SK-N-SH treated with all-trans-retinoic acid at 6 μM for 48 hours (cell line): ENCODE results near the gene ARID1B.
"Not testable (repeated sequence)": the region's sequence is repeated elsewhere in the genome, so short reads cannot be mapped to it uniquely, and the experiment has no call there.

ENCODE experiments used
- ATAC-seq: fragments of 200-7000 bp; cut with Tn5 transposase; 3 replicates; pipeline ENCODE4 v1.9.1; 2020; ENCODE audit warnings: mild to moderate bottlenecking, moderate library complexity
- ARNTL ChIP-seq: fragments of 450-650 bp; formaldehyde crosslinking; IDR thresholded peaks from 2 replicates; pipeline ENCODE4 v1.5.0; 2020; ENCODE audit warnings: low read depth, mild to moderate bottlenecking, moderate library complexity, borderline replicate concordance
- BACH2 ChIP-seq: fragments of 250-450 bp; sonication (Bioruptor Pico); IDR thresholded peaks from 2 replicates; pipeline ENCODE4 v1.9.0; 2021; ENCODE audit warnings: mild to moderate bottlenecking, borderline replicate concordance
- CREB5 ChIP-seq: fragments of 250-450 bp; sonication (Bioruptor Pico); IDR thresholded peaks from 2 replicates; pipeline ENCODE4 v1.5.1; 2020; ENCODE audit warnings: low read depth, mild to moderate bottlenecking, moderate library complexity
- CSDC2 ChIP-seq: fragments of 250-450 bp; sonication (Bioruptor Pico); IDR thresholded peaks from 2 replicates; pipeline ENCODE4 v1.5.0; 2020; ENCODE audit warnings: mild to moderate bottlenecking, moderate library complexity
- ESRRG ChIP-seq: fragments of 250-450 bp; sonication (Bioruptor Pico); IDR thresholded peaks from 2 replicates; pipeline ENCODE4 v1.6.1; 2021; ENCODE audit warnings: mild to moderate bottlenecking
- GLIS3 ChIP-seq: fragments of 250-450 bp; sonication (Bioruptor Pico); IDR thresholded peaks from 2 replicates; pipeline ENCODE4 v1.5.0; 2020; ENCODE audit warnings: mild to moderate bottlenecking, moderate library complexity
- ISL1 ChIP-seq: fragments of 250-450 bp; sonication (Bioruptor Pico); IDR thresholded peaks from 2 replicates; pipeline ENCODE4 v2.1.2; 2022; ENCODE audit warnings: mild to moderate bottlenecking, moderate library complexity
- OSR1 ChIP-seq: fragments of 250-450 bp; sonication (Bioruptor Pico); IDR thresholded peaks from 2 replicates; pipeline ENCODE4 v1.8.0; 2022; ENCODE audit warnings: moderate library complexity, mild to moderate bottlenecking, inconsistent platforms
- POU6F1 ChIP-seq: fragments of 250-450 bp; sonication (Bioruptor Pico); IDR thresholded peaks from 2 replicates; pipeline ENCODE4 v1.8.0; 2021; ENCODE audit warnings: low read depth, mild to moderate bottlenecking, moderate library complexity, borderline replicate concordance
- PPARA ChIP-seq: fragments of 250-450 bp; sonication (Bioruptor Pico); IDR thresholded peaks from 2 replicates; pipeline ENCODE4 v1.5.0; 2020; ENCODE audit warnings: mild to moderate bottlenecking, borderline replicate concordance
- RARB ChIP-seq: fragments of 250-450 bp; sonication (Bioruptor Pico); IDR thresholded peaks from 2 replicates; pipeline ENCODE4 v1.8.0; 2021; ENCODE audit warnings: mild to moderate bottlenecking, moderate library complexity
- SNAI2 ChIP-seq: fragments of 250-450 bp; sonication (Bioruptor Pico); IDR thresholded peaks from 2 replicates; pipeline ENCODE4 v1.5.0; 2020; ENCODE audit warnings: mild to moderate bottlenecking, moderate library complexity
- TCF4 ChIP-seq: fragments of 250-450 bp; sonication (Bioruptor Pico); IDR thresholded peaks from 2 replicates; pipeline ENCODE4 v1.8.0; 2021; ENCODE audit warnings: mild to moderate bottlenecking, moderate library complexity, borderline replicate concordance
- TOX ChIP-seq: fragments of 250-450 bp; sonication (Bioruptor Pico); IDR thresholded peaks from 2 replicates; pipeline ENCODE4 v1.8.0; 2021; ENCODE audit warnings: mild to moderate bottlenecking, moderate library complexity, borderline replicate concordance
- TSHZ2 ChIP-seq: fragments of 250-450 bp; sonication (Bioruptor Pico); IDR thresholded peaks from 2 replicates; pipeline ENCODE4 v1.5.0; 2020; ENCODE audit warnings: mild to moderate bottlenecking, moderate library complexity
- ZFP3 ChIP-seq: fragments of 250-450 bp; sonication (Bioruptor Pico); IDR thresholded peaks from 2 replicates; pipeline ENCODE4 v1.5.0; 2020; ENCODE audit warnings: mild to moderate bottlenecking, moderate library complexity
- ZNF565 ChIP-seq: fragments of 450-650 bp; formaldehyde crosslinking; conservative IDR thresholded peaks from 2 replicates; pipeline ENCODE4 v1.5.0; 2020; ENCODE audit warnings: low read depth, mild to moderate bottlenecking, moderate library complexity
- ZNF70 ChIP-seq: fragments of 450-650 bp; formaldehyde crosslinking; IDR thresholded peaks from 2 replicates; pipeline ENCODE4 v1.5.0; 2020; ENCODE audit warnings: mild to moderate bottlenecking, moderate library complexity
- ZNF8 ChIP-seq: fragments of 450-650 bp; formaldehyde crosslinking; IDR thresholded peaks from 2 replicates; pipeline ENCODE4 v1.5.0; 2020; ENCODE audit warnings: mild to moderate bottlenecking, moderate library complexity

The ARID1B gene

GRCh38 chr6:157143890-157144798 lies 367.0 kb downstream of the ARID1B start:
- ATAC-seq = peak; percentile 3; the same call in 2 of the 3 replicates

GRCh38 chr6:157144859-157145568 lies 367.8 kb downstream of the ARID1B start:
- no peak for TF ChIP-seq TOX (CRISPR knock-in tag)
- no peak for TF ChIP-seq CREB5 (CRISPR knock-in tag)
- TF ChIP-seq, all 23 proteins: peak for 0
- no peak for ATAC-seq

More at GRCh38 chr6:157143890-157144798, 367.0 kb downstream of the ARID1B start:
- TF ChIP-seq ZNF70 (CRISPR knock-in tag) = no peak
- TF ChIP-seq RARB (CRISPR knock-in tag) = no peak
- no peak for TF ChIP-seq OSR1
- no peak for TF ChIP-seq TOX (CRISPR knock-in tag)
- no peak for TF ChIP-seq CREB5 (CRISPR knock-in tag)
- TF ChIP-seq ZNF8 (CRISPR knock-in tag) = no peak
- no peak for TF ChIP-seq ESRRG (CRISPR knock-in tag)
- TF ChIP-seq ZFP3 (CRISPR knock-in tag) = no peak
- TF ChIP-seq ISL1 = no peak
- no peak for TF ChIP-seq ZNF565
- TF ChIP-seq BACH2 = no peak
- no peak for TF ChIP-seq CSDC2 (CRISPR knock-in tag)
- TF ChIP-seq POU6F1 (CRISPR knock-in tag) = no peak
- no peak for TF ChIP-seq TCF4
- TF ChIP-seq GLIS3 (CRISPR knock-in tag) = no peak
- no peak for TF ChIP-seq ARNTL (CRISPR knock-in tag)
- TF ChIP-seq TSHZ2 = no peak
- TF ChIP-seq PPARA (CRISPR knock-in tag) = no peak
- no peak for TF ChIP-seq SNAI2
- TF ChIP-seq, all 23 proteins: peak for 0

GRCh38 chr6:157145656-157146285 lies 368.6 kb downstream of the ARID1B start:
- no peak for ATAC-seq
- TF ChIP-seq PPARA (CRISPR knock-in tag) (no peak), SNAI2 (no peak)

- ATAC-seq = not testable (repeated sequence)
These were observed 370.2 kb downstream of the ARID1B start for GRCh38 chr6:157147054-157148026.
